Calu3 (cell line): ENCODE measurements around the gene BDH1. TPM values are rescaled to one million over a fixed set of nuclear protein-coding genes. Genes with fewer than 3 reads are reported as not detected.

Experiments used
- BruUV-seq: library from RNA; stranded (reverse); fragments of 400-500 nt; replicated peaks from 2 replicates; lab custom pipeline; 2021; lab: Mats Ljungman, UMichigan
- CTCF ChIA-PET: fragments of 300-600 bp; sonication (Branson Sonifier 250); formaldehyde crosslinking; loops from one replicate; lab custom pipeline; 2022; ENCODE audit warnings: antibody characterized with exemption; lab: Charles Lee
- DNase-seq: peaks from one replicate; pipeline ENCODE4 v3.0.0; 2022
- H3K27ac Mint-ChIP-seq: one replicate; pipeline ENCODE4 v1.8.0; 2022; ENCODE audit warnings: mixed read lengths; ENCODE audit not compliant: unreplicated experiment
- H3K27me3 Mint-ChIP-seq: one replicate; pipeline ENCODE4 v1.8.0; 2022; ENCODE audit warnings: mixed read lengths; ENCODE audit not compliant: unreplicated experiment
- H3K36me3 Mint-ChIP-seq: one replicate; pipeline ENCODE4 v1.8.0; 2022; ENCODE audit warnings: mild to moderate bottlenecking, moderate library complexity, mixed read lengths; ENCODE audit not compliant: insufficient read depth, unreplicated experiment
- H3K4me1 Mint-ChIP-seq: one replicate; pipeline ENCODE4 v1.8.0; 2022; ENCODE audit warnings: mild to moderate bottlenecking, low read depth, mixed read lengths; ENCODE audit not compliant: unreplicated experiment
- H3K4me3 Mint-ChIP-seq: one replicate; pipeline ENCODE4 v1.8.0; 2022; ENCODE audit warnings: mild to moderate bottlenecking, low read depth, moderate library complexity, mixed read lengths; ENCODE audit not compliant: unreplicated experiment
- H3K9me3 Mint-ChIP-seq: one replicate; pipeline ENCODE4 v1.8.0; 2022; ENCODE audit warnings: low read depth, mixed read lengths; ENCODE audit not compliant: unreplicated experiment
- CTCF ChIP-seq: fragments of 200-600 bp; IDR thresholded peaks from one replicate; pipeline ENCODE4 v1.8.0; 2022; ENCODE audit warnings: antibody characterized with exemption; ENCODE audit not compliant: unreplicated experiment
- intact Hi-C: fragments of 100-400 bp; cut with micrococcal nuclease; formaldehyde crosslinking; loops from one replicate; pipeline ENCODE4 v1.10.0; 2022; ENCODE audit not compliant: unreplicated experiment
- total RNA-seq: library from RNA; stranded (reverse); gene quantifications from 2 replicates; pipeline ENCODE4 v1.2.3, GENCODE V29; 2022

Gene BDH1
- total RNA-seq, 1 experiment from 2014 or later = 49.0 TPM

GRCh38 chr3:197500812-197501211, 55.0 kb downstream of the BDH1 start:
- intact Hi-C loops = loop anchor here (2.0 to 10.0 kb wide), 4 partner anchors 126 to 276 kb away; partner anchors contain the start of gene DLG1
- Mint-ChIP-seq H3K27ac (no peak overlapping the region), H3K27me3 (no peaks in the 10 kb centered on the region), H3K9me3 (no peaks in the 10 kb centered on the region), H3K4me3 (no peak overlapping the region), H3K4me1 (peaks cover 27% of the 10 kb centered on the region), H3K36me3 (no peaks in the 10 kb centered on the region)
- DNase-seq = no peak
- no TSS peak for BruUV-seq
- TF ChIP-seq CTCF = no peak
- CTCF ChIA-PET = interaction anchor here (1.1 to 2.5 kb wide), 4 partner anchors 12 to 244 kb away, joined by 3 to 19 read pairs (median 4); no protein-coding TSS in a partner anchor

GRCh38 chr3:197499427-197499826, 56.3 kb downstream of the BDH1 start:
- BruUV-seq = no TSS peak
- intact Hi-C loops = no loop called here
- Mint-ChIP-seq H3K4me1 (peaks cover 32% of the 10 kb centered on the region), H3K36me3 (no peaks in the 10 kb centered on the region), H3K4me3 (no peak overlapping the region), H3K27ac (peak overlapping the region; percentile 52), H3K27me3 (no peaks in the 10 kb centered on the region), H3K9me3 (no peaks in the 10 kb centered on the region)
- no peak for TF ChIP-seq CTCF
- no peak for DNase-seq
- CTCF ChIA-PET = interaction anchor here (0.8 kb wide), 1 partner anchor 249 kb away, joined by 3 read pairs; no protein-coding TSS in a partner anchor

GRCh38 chr3:197498499-197499241, 57.1 kb downstream of the BDH1 start:
- Mint-ChIP-seq H3K4me3 (no peak overlapping the region), H3K9me3 (no peaks in the 10 kb centered on the region), H3K36me3 (no peaks in the 10 kb centered on the region), H3K27me3 (no peaks in the 10 kb centered on the region), H3K4me1 (peaks cover 39% of the 10 kb centered on the region), H3K27ac (no peak overlapping the region)
- intact Hi-C loops = no loop called here
- CTCF ChIA-PET = no interaction called here
- no peak for DNase-seq
- no TSS peak for BruUV-seq
- no peak for TF ChIP-seq CTCF

- H3K36me3 Mint-ChIP-seq = peaks cover 4% of the 10 kb centered on the region
Measured at GRCh38 chr3:197496746-197497125, 59.0 kb downstream of the BDH1 start.

More at GRCh38 chr3:197496746-197497125, 59.0 kb downstream of the BDH1 start:
- DNase-seq = no peak
- TF ChIP-seq CTCF = no peak
- H3K27me3 Mint-ChIP-seq = no peaks in the 10 kb centered on the region
- H3K4me1 Mint-ChIP-seq = peaks cover 29% of the 10 kb centered on the region
- H3K27ac Mint-ChIP-seq = no peak overlapping the region
- H3K4me3 Mint-ChIP-seq = no peak overlapping the region
- BruUV-seq = no TSS peak
- intact Hi-C loops = no loop called here
- no peaks in the 10 kb centered on the region for H3K9me3 Mint-ChIP-seq
- CTCF ChIA-PET = no interaction called here
